ENCODE results near the gene CT45A3.
"Not testable (repeated sequence)": the region's sequence is repeated elsewhere in the genome, so short reads cannot be mapped to it uniquely, and the experiment has no call there.

Gene CT45A3

GRCh38 chrX:135768091-135768490 is at the start of gene CT45A3:
Gene CT45A3 (minus strand): TSS chrX:135768191. CDS start chrX:135764444, 3,747 bp downstream.
- DNase-seq (ENCODE audit: low read depth), result not testable (repeated sequence)

GRCh38 chrX:135802687-135803086 is 34.7 kb upstream of the CT45A3 start, which contains the start of gene CT45A6:
Gene CT45A6 (minus strand): TSS chrX:135802787. CDS start chrX:135798993, 3,794 bp downstream.
- DNase-seq (ENCODE audit: low read depth), result not testable (repeated sequence)

- DNase-seq (ENCODE audit: low read depth), result not testable (repeated sequence)
Measured at GRCh38 chrX:135785403-135785802, 17.4 kb upstream of the CT45A3 start, which contains the start of gene CT45A5. Gene CT45A5 (minus strand): TSS chrX:135785503. CDS start chrX:135781729, 3,774 bp downstream.

GRCh38 chrX:135744739-135745138 is 23.3 kb downstream of the CT45A3 start:
- not testable (repeated sequence) for DNase-seq (ENCODE audit: low read depth)

GRCh38 chrX:135741192-135741715 is 26.7 kb downstream of the CT45A3 start:
- no peak for DNase-seq (ENCODE audit: low read depth)

GRCh38 chrX:135740681-135741149 is 27.3 kb downstream of the CT45A3 start:
- no peak for DNase-seq (ENCODE audit: low read depth)

- DNase-seq (ENCODE audit: low read depth), result no peak
Measured at GRCh38 chrX:135737366-135738071, 30.5 kb downstream of the CT45A3 start.

- DNase-seq (ENCODE audit: low read depth), result not testable (repeated sequence)
Measured at GRCh38 chrX:135734666-135735065, 33.3 kb downstream of the CT45A3 start.

GRCh38 chrX:135713795-135714194 is 54.2 kb downstream of the CT45A3 start:
- no peak for DNase-seq (ENCODE audit: low read depth)

GRCh38 chrX:135713183-135713689 is 54.8 kb downstream of the CT45A3 start, which contains the start of gene CT45A1:
Gene CT45A1 (plus strand): TSS chrX:135713639. CDS start chrX:135718941, 5,302 bp downstream.
- DNase-seq (ENCODE audit: low read depth), result not testable (repeated sequence)

Data from fibroblast of gingiva (primary cell).